Ramos (cell line): ENCODE data around the gene RAB31.

Experiments used
- in situ Hi-C: fragments of 300-500 bp; cut with MboI; formaldehyde crosslinking; loops from one replicate; pipeline ENCODE4 v1.14.3; 2022; ENCODE audit warnings: low sequenced_read_pairs; ENCODE audit not compliant: unreplicated experiment

The RAB31 gene

GRCh38 chr18:9826685-9827084 lies 118.6 kb downstream of the RAB31 start:
- in situ Hi-C loops: no loop called here

GRCh38 chr18:9827211-9827792 lies 119.2 kb downstream of the RAB31 start:
- in situ Hi-C loops: no loop called here

- in situ Hi-C loops: no loop called here
Observed at GRCh38 chr18:9827793-9828505, 119.8 kb downstream of the RAB31 start.

GRCh38 chr18:9828506-9829396 lies 120.7 kb downstream of the RAB31 start:
- in situ Hi-C loops: no loop called here

GRCh38 chr18:9829397-9829712 lies 121.3 kb downstream of the RAB31 start:
- in situ Hi-C loops: no loop called here

- in situ Hi-C loops: no loop called here
Observed at GRCh38 chr18:9831036-9831722, 123.1 kb downstream of the RAB31 start.

GRCh38 chr18:9831723-9832199 lies 123.7 kb downstream of the RAB31 start:
- in situ Hi-C loops: no loop called here

GRCh38 chr18:9832871-9833270 lies 124.8 kb downstream of the RAB31 start:
- in situ Hi-C loops: no loop called here

GRCh38 chr18:9834551-9834950 lies 126.5 kb downstream of the RAB31 start:
- in situ Hi-C loops: no loop called here

GRCh38 chr18:9835113-9835755 lies 127.1 kb downstream of the RAB31 start:
- in situ Hi-C loops: no loop called here

- in situ Hi-C loops: no loop called here
Observed at GRCh38 chr18:9835825-9836224, 127.7 kb downstream of the RAB31 start.

- in situ Hi-C loops: no loop called here
Observed at GRCh38 chr18:9838144-9838877, 130.2 kb downstream of the RAB31 start.

GRCh38 chr18:9839211-9839610 lies 131.1 kb downstream of the RAB31 start:
- in situ Hi-C loops: no loop called here

GRCh38 chr18:9839853-9840252 lies 131.8 kb downstream of the RAB31 start:
- in situ Hi-C loops: no loop called here

GRCh38 chr18:9841752-9842151 lies 133.7 kb downstream of the RAB31 start:
- in situ Hi-C loops: no loop called here

- in situ Hi-C loops: no loop called here
Observed at GRCh38 chr18:9842448-9842847, 134.3 kb downstream of the RAB31 start.

GRCh38 chr18:9845256-9845655 lies 137.2 kb downstream of the RAB31 start:
- in situ Hi-C loops: no loop called here

- in situ Hi-C loops: no loop called here
Observed at GRCh38 chr18:9846162-9846925, 138.2 kb downstream of the RAB31 start.
